Activated T-cell treated with anti-CD3 and anti-CD28 coated beads, Interleukin-2, amount 50 U/mL, for 48 hours (primary cell): ENCODE measurements around the gene SLC38A8.
A peak's percentile ranks its signal among the peaks of the same experiment; 100 is the strongest.

ENCODE experiments used
- DNase-seq, 2 experiments: peaks; one replicate each; pipeline ENCODE4 v3.0.0-alpha.2; 2020

Gene SLC38A8

GRCh38 chr16:84027625-84028024 is 15.0 kb downstream of the SLC38A8 start:
- DNase-seq, result no peak

- DNase-seq, result no peak
Measured at GRCh38 chr16:84026606-84027005, 16.0 kb downstream of the SLC38A8 start.

DNA sequence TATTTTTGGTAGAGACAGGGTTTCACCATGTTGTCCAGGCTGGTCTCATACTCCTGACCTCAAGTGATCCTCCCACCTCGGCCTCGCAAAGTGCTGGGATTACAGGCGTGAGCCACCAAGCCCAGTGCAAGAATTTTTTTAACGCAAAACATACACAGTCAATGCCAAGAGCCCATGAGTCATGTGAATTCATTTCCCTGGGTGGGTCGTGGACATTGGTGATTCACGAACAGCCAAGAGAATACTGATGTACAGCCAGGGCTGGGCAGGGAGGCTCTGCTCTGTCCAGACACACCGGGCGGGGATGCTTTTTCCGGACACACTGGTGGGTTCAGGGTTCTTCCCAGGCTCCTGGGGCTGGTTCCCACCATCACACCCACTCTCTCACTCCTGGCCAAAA is 17.7 kb downstream of the SLC38A8 start:
- DNase-seq, result no peak

- no peak for DNase-seq
Measured at GRCh38 chr16:84022644-84023043, 20.0 kb downstream of the SLC38A8 start.

- DNase-seq, result no peak
Measured at GRCh38 chr16:84021488-84021887, 21.1 kb downstream of the SLC38A8 start.

DNA sequence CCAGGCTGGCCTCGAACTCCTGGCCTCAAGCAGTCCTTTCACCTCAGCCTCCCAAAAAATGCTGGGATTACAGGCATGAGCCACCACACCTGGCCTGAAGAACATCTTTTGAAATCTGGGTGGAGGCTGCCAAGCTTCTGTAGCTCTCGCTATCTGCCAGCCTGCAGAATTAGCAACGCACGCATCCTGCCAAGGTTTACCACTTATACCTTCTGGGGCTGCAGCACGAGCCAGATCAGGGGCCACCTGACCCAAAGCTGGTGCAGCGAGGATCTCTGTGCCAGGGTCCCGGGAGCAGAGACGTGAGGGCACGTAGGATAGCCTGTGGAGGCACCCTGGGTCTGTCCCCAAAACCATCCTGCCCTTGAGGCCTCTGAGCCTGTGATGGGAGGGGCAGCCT is 22.2 kb downstream of the SLC38A8 start:
- no peak for DNase-seq

DNA sequence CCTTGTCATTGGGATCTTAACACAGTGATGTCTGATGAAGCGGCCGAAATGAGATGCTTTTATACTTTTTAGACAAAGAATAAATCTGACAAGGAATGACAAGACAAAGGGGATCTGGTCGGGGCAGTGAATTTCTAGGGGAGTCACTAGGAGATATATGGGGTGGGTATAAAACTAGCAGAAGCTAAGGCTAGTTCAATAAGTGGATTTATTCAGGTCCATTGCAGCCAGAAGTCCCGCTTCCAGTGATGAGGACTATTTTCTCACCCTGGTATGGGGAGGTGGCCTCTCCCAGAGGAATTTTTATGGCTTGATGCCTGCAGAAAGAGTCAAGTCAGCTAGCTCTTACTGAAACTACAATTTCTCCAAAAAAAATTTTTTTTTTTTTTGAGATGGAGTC is 23.9 kb downstream of the SLC38A8 start:
- DNase-seq, result no peak

DNA sequence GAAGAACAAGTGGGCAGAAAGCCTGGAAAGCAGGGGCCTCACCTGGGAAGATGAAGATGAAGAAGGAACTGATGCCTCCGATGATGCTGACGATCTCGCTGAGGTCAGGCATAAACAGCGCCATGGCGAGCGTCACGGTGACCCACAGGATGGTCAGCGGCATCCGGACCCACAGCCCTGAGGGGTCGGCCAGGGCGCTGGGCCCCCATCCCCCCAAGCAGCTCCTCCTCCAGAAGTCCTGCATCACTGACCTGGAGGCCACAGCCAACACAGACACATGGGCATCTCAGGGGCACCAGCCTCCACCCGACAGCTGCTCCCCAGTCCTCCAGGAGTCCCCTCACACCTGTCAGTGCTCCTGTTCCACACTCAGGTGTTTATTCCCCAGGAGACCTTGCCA is 26.1 kb downstream of the SLC38A8 start:
- no peak for DNase-seq

- DNase-seq, result no peak
Measured at GRCh38 chr16:84015399-84015798, 27.2 kb downstream of the SLC38A8 start.

- no peak for DNase-seq
Measured at GRCh38 chr16:84014570-84015327, 27.8 kb downstream of the SLC38A8 start.

DNA sequence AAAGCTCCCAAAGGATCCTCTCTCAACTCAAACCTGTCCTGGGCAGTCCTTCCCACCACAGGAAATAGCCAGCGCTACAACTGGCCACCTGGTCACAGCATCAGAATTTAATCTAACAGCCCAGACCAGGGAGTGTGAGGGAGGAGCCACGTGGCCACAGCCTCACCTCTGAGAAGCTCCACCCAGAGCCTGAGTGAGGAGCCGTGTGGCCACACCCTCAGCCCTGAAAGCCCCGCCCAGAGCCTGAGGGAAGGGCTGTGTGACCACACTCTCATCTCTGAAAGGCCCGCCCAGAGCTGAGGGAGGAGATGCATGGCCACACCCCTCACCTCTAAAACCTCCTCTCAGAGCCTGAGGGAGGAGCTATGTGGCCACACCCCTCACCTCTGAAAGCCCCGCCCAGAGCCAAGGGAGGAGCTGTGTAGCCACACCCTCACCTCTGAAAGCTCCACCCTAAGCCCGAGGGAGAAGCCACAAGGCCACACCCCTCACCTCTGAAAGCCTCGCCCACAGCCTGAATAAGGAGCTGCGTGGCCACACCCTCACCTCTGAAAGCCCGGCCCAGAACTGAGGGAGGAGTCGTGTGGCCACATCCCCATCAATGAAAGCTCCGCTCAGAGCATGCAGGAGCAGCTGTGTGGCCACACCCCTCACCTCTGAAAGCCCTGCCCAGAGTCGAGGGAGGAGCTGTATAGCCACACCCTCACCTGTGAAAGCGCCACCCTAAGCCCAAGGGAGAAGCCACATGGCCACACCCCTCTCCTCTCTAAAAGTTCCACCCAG is 28.6 kb downstream of the SLC38A8 start:
- peak; percentile 84 to 85 for DNase-seq

- DNase-seq, result no peak
Measured at GRCh38 chr16:84009282-84009681, 33.3 kb downstream of the SLC38A8 start.

- DNase-seq, result no peak
Measured at GRCh38 chr16:84007965-84008364, 34.6 kb downstream of the SLC38A8 start.

DNA sequence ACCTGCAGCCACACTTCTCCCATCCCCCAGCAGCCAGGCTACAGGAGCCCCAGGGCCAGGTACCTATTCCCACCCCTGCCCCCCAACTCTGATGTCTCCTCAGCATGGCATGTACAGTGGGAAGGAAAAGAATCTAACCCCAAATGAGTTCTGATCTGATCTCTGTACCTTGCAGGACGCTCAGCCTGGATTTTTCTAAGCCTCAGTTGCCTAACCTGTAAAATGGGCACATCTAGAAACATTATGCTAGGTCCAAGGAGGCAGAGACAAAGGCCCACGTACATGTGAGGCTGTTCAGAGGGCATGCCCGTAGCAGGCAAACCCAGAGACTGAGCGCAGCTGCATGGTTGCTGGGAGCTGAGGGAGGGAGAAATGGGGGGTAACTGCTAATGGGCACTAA is 35.1 kb downstream of the SLC38A8 start:
- no peak for DNase-seq

DNA sequence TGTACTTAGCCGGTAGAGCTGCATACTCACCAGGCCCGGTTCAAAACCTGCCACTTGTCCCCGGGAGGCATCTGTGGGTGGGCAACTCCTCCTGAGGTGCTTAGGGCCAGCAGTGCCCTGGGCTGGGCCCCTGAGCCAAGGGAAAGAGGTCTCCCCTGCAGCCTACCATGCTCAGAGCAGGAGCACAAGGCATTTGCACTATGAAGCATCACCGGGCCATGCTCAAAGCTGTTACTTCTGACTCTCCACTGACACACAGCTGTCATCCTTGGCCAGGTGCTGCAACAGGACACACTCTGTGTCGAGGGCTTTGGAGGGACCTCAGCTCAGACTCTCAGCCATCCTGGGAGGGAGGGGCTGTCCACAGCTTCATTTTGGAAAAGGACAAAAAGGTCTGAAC is 37.2 kb downstream of the SLC38A8 start:
- no peak for DNase-seq

GRCh38 chr16:84004442-84004841 is 38.2 kb downstream of the SLC38A8 start:
- no peak for DNase-seq

DNA sequence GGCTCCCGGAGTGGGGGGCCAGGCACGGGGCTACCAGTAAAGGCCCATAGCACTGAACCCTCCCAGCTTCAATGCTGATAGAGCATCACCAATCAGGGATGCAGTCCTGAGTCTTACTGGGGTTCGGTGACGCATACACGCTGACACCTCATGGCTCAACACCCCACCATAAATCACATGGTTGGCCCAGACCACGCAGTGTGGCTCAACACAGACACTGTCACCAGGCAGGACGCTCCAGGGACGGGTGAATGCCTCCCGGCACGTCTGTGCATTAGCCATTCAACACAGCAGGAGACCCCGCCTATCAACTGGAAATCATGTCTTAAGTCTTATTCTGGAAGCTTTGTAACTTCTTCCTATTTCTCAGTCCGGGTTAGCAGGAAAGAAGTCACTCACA is 39.6 kb downstream of the SLC38A8 start:
- no peak for DNase-seq

GRCh38 chr16:84001726-84002125 is 40.9 kb downstream of the SLC38A8 start:
- no peak for DNase-seq

GRCh38 chr16:84000989-84001642 is 41.5 kb downstream of the SLC38A8 start:
- no peak for DNase-seq

DNA sequence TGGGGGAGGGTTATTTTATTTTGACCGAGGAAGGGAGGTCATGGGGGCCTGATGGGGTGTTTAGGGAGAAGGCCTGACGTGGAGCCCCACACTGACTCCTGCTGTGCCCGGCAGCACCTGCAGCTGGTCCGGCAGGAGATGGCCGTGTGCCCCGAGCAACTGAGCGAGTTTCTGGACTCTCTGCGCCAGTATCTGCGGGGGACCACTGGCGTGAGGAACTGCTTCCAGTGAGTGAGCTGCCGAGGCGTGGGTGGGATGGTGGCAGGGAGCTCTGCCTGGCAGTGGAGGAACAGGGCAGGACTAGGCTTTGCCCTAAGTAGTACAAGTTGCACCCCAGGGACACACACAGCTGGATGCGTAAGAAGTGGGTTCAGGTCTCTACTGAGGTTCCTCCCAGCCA is 44.5 kb downstream of the SLC38A8 start:
- no peak for DNase-seq

GRCh38 chr16:83996481-83997252 is 45.9 kb downstream of the SLC38A8 start:
- DNase-seq, result no peak

GRCh38 chr16:83995754-83996153 is 46.8 kb downstream of the SLC38A8 start:
- no peak for DNase-seq

DNA sequence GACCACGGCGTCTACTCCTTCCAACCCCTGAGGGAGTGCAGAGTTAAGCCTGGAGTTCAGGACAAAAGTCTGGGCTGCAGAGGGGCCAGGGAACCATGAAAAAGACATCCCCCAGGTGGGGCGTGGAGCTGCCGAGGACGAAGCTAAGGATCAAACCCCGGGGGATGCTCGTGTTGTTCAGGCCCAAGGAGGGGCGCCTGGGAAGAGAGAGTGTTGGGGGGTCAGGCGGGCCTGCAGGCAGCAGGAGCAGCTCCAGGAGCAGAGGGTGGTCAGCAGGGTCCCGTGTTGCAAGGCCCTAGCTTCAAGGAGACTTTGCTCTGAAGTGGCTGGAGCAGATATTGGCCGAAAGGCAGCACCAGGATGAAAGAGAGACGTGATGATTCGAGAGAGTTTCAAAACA is 47.9 kb downstream of the SLC38A8 start:
- no peak for DNase-seq
